GM12878 (cell line): ENCODE measurements around the gene MCC. TPM values are rescaled to one million over a fixed set of nuclear protein-coding genes. Genes with fewer than 3 reads are reported as not detected.

Experiments
- ATAC-seq: fragments of 200-7000 bp; cut with Tn5 transposase; 3 replicates; pipeline ENCODE4 v1.9.1; 2020; ENCODE audit warnings: mild to moderate bottlenecking, moderate library complexity
- BruUV-seq: library from RNA; stranded (reverse); fragments of 400-500 nt; replicated peaks from 2 replicates; lab custom pipeline; 2021; lab: Mats Ljungman, UMichigan
- CTCF ChIA-PET: fragments of 300-600 bp; sonication (Branson Sonifier 250); formaldehyde crosslinking; extraction: SDS; loops from one replicate; lab custom pipeline; 2021; ENCODE audit warnings: inconsistent platforms; lab: Yijun Ruan, JAX
- POLR2A ChIA-PET: fragments of 350-600 bp; formaldehyde crosslinking; extraction: SDS; loops from one replicate; lab custom pipeline; 2021; ENCODE audit warnings: inconsistent platforms; lab: Charles Lee
- RAD21 ChIA-PET: fragments of 300-600 bp; sonication (Branson Sonifier 250); formaldehyde crosslinking; loops from one replicate; lab custom pipeline; 2023; ENCODE audit warnings: antibody characterized with exemption; ENCODE audit not compliant: unreplicated experiment; lab: Charles Lee
- SMC1A ChIA-PET: fragments of 300-600 bp; sonication (Branson Sonifier 250); formaldehyde crosslinking; loops from one replicate; lab custom pipeline; 2023; ENCODE audit not compliant: unreplicated experiment, uncharacterized antibody; lab: Charles Lee
- DNase-seq: peaks from one replicate; pipeline ENCODE4 v3.0.0-alpha.2; 2011; ENCODE audit warnings: low read depth, low spot score
- FAIRE-seq: peaks from 3 replicates; lab custom pipeline; 2011; peaks lifted over from hg19 to GRCh38; lab: Jason Lieb, UNC
- H2AFZ ChIP-seq: 2 replicates; pipeline ENCODE4 v1.6.0; 2011; ENCODE audit warnings: low read depth, low read length, control low read depth; ENCODE audit not compliant: control insufficient read depth
- H3K27ac ChIP-seq: 2 replicates; pipeline ENCODE4 v1.5.1; 2011; ENCODE audit warnings: control low read depth; ENCODE audit not compliant: control insufficient read depth, insufficient read depth
- H3K27me3 ChIP-seq, 2 experiments: replicated peaks in 1 of 2; 2 replicates each; pipeline versions ENCODE4 v1.6.0 to v1.6.1; 2011; ENCODE audit warnings: low read length in 1 of 2; ENCODE audit not compliant: control insufficient read depth in 2 of 2, insufficient read depth in 2 of 2
- H3K36me3 ChIP-seq, 2 experiments: 2 replicates each; pipeline ENCODE4 v1.5.1; 2011; ENCODE audit warnings: low read length in 1 of 2; ENCODE audit not compliant: control insufficient read depth in 2 of 2, insufficient read depth in 2 of 2
- H3K4me1 ChIP-seq: 2 replicates; pipeline ENCODE4 v1.6.1; 2011; ENCODE audit warnings: mild to moderate bottlenecking, low read length, moderate library complexity, mixed read lengths; ENCODE audit not compliant: control insufficient read depth, insufficient read depth
- H3K4me2 ChIP-seq: 2 replicates; pipeline ENCODE4 v1.6.0; 2011; ENCODE audit warnings: control low read depth; ENCODE audit not compliant: control insufficient read depth, insufficient read depth
- H3K4me3 ChIP-seq: fragments of 200-600 bp; sonication (generic); 2 replicates; pipeline ENCODE4 v1.5.1; 2016
- H3K79me2 ChIP-seq: 2 replicates; pipeline ENCODE4 v1.6.0; 2011; ENCODE audit warnings: low read length; ENCODE audit not compliant: control insufficient read depth, insufficient read depth
- H3K9ac ChIP-seq: 2 replicates; pipeline ENCODE4 v1.8.0; 2011; ENCODE audit warnings: low read length, control low read depth, mixed read lengths; ENCODE audit not compliant: control insufficient read depth, insufficient read depth
- H3K9me3 ChIP-seq: replicated peaks from 3 replicates; pipeline ENCODE4 v1.5.1; 2011; ENCODE audit warnings: mild to moderate bottlenecking, low read length; ENCODE audit not compliant: control insufficient read depth, insufficient read depth
- H4K20me1 ChIP-seq: 2 replicates; pipeline ENCODE4 v1.6.0; 2011; ENCODE audit not compliant: control insufficient read depth, insufficient read depth
- BCL11A ChIP-seq: IDR thresholded peaks from 2 replicates; pipeline ENCODE4 v1.6.1; 2011; ENCODE audit warnings: low read depth, low read length
- CBX3 ChIP-seq: fragments of 200-600 bp; sonication (generic); IDR thresholded peaks from 2 replicates; pipeline ENCODE4 v1.6.1; 2016; ENCODE audit warnings: low read depth, borderline replicate concordance
- CHD1 ChIP-seq: IDR thresholded peaks from 2 replicates; pipeline ENCODE4 v1.6.1; 2012; ENCODE audit warnings: low read depth, low read length, improper control_type of control experiment
- CREM ChIP-seq: IDR thresholded peaks from 2 replicates; pipeline ENCODE4 v1.6.1; 2014; ENCODE audit warnings: antibody characterized with exemption, low read depth
- IKZF1 ChIP-seq: fragments of 450-650 bp; conservative IDR thresholded peaks from 2 replicates; pipeline ENCODE4 v1.6.1; 2017; ENCODE audit warnings: antibody characterized with exemption, mild to moderate bottlenecking
- IKZF2 ChIP-seq, 2 experiments: fragments of 450-650 bp; IDR thresholded peaks; 2 replicates each; pipeline ENCODE4 v1.6.1; 2017; ENCODE audit warnings: mild to moderate bottlenecking in 2 of 2, moderate library complexity in 2 of 2
- JUNB ChIP-seq: IDR thresholded peaks from 2 replicates; pipeline ENCODE4 v1.6.1; 2016; ENCODE audit warnings: antibody characterized with exemption, mild to moderate bottlenecking
- JUND ChIP-seq: IDR thresholded peaks from 2 replicates; pipeline ENCODE4 v1.6.1; 2012; ENCODE audit warnings: low read depth, mild to moderate bottlenecking, low read length, improper control_type of control experiment, moderate library complexity
- KAT2A ChIP-seq: conservative IDR thresholded peaks from 2 replicates; pipeline ENCODE4 v1.6.1; 2011; ENCODE audit warnings: low read depth, low read length; ENCODE audit not compliant: control insufficient read depth
- MTA2 ChIP-seq: fragments of 450-650 bp; IDR thresholded peaks from 2 replicates; pipeline ENCODE4 v1.6.1; 2016; ENCODE audit warnings: low read depth, mild to moderate bottlenecking, moderate library complexity
- NRF1 ChIP-seq: conservative IDR thresholded peaks from 2 replicates; pipeline ENCODE4 v1.6.1; 2011; ENCODE audit warnings: mild to moderate bottlenecking, low read depth, low read length, improper control_type of control experiment
- PAX8 ChIP-seq: fragments of 450-650 bp; IDR thresholded peaks from 2 replicates; pipeline ENCODE4 v1.6.1; 2017; ENCODE audit warnings: mild to moderate bottlenecking, moderate library complexity
- RAD21 ChIP-seq: IDR thresholded peaks from 2 replicates; pipeline ENCODE4 v1.6.1; 2011; ENCODE audit warnings: mild to moderate bottlenecking, low read depth, low read length, moderate library complexity; ENCODE audit not compliant: insufficient read depth
- RB1 ChIP-seq: fragments of 450-650 bp; formaldehyde crosslinking; IDR thresholded peaks from 2 replicates; pipeline ENCODE4 v1.6.1; 2017; ENCODE audit warnings: mild to moderate bottlenecking, borderline replicate concordance
- TBL1XR1 ChIP-seq: IDR thresholded peaks from 2 replicates; pipeline ENCODE4 v1.6.1; 2012; ENCODE audit warnings: low read depth, low read length, improper control_type of control experiment
- WRNIP1 ChIP-seq: IDR thresholded peaks from 2 replicates; pipeline ENCODE4 v1.6.1; 2011; ENCODE audit warnings: low read depth, low read length, improper control_type of control experiment, borderline replicate concordance
- in situ Hi-C: fragments of 300-500 bp; cut with MboI; formaldehyde crosslinking; loops from 9 replicates; pipeline ENCODE4 v1.14.3; 2018; ENCODE audit warnings: mixed read lengths
- intact Hi-C: fragments of 100-400 bp; cut with micrococcal nuclease; formaldehyde crosslinking; loops from one replicate; pipeline ENCODE4 v1.14.2; 2022; ENCODE audit not compliant: unreplicated experiment
- polyA plus RNA-seq, 11 experiments: library from polyadenylated mRNA; depleted of rRNA in 4 of 11; unstranded in 6 of 11; stranded (reverse) in 5 of 11; fragments of >200 nt; fragmentation: Nextera tagmentation in 4 of 11; fragmentation: Illumina TruSeq in 1 of 11; extraction: Ambion mirVana in 4 of 11; extraction: Trizol in 1 of 11; gene quantifications; 1 replicate in 1 of 11; 2 replicates in 10 of 11; pipeline versions ENCODE4 v1.2.1 to v1.2.3, GENCODE V29; 2011 to 2016; ENCODE audit warnings: inconsistent platforms in 2 of 11, missing spikeins in 2 of 11, low read depth in 1 of 11
- total RNA-seq, 4 experiments: library from RNA; depleted of rRNA in 3 of 4; stranded (reverse); fragments of >200 nt in 3 of 4; fragmentation: Illumina TruSeq in 1 of 4; extraction: Trizol in 1 of 4; gene quantifications; 2 replicates each; pipeline versions ENCODE4 v1.2.1 to v1.2.3, GENCODE V29; 2013 to 2021
- TF ChIP-seq, protein P1 (sequence below): IDR thresholded peaks from 2 replicates; pipeline ENCODE4 v1.6.1; 2012; ENCODE audit warnings: mild to moderate bottlenecking, low read depth, low read length
- TF ChIP-seq, protein P2 (sequence below): IDR thresholded peaks from 2 replicates; pipeline ENCODE4 v1.6.1; 2012; ENCODE audit warnings: low read depth, low read length, improper control_type of control experiment
- TF ChIP-seq, protein P3 (sequence below): fragments of 450-650 bp; IDR thresholded peaks from 2 replicates; pipeline ENCODE4 v1.6.1; 2014; ENCODE audit warnings: mild to moderate bottlenecking
- TF ChIP-seq, protein P4 (sequence below): IDR thresholded peaks from 2 replicates; pipeline ENCODE4 v1.6.1; 2011; ENCODE audit warnings: borderline replicate concordance, low read depth, mild to moderate bottlenecking, moderate library complexity, low read length; ENCODE audit not compliant: insufficient read depth, poor library complexity, severe bottlenecking

The MCC gene
- total and polyA plus RNA-seq, 10 of the 15 experiments (the other 5 are each of a cell fraction or from before 2014, with no cell fraction given), result 0.03 to 0.86 (median 0.16) TPM

DNA sequence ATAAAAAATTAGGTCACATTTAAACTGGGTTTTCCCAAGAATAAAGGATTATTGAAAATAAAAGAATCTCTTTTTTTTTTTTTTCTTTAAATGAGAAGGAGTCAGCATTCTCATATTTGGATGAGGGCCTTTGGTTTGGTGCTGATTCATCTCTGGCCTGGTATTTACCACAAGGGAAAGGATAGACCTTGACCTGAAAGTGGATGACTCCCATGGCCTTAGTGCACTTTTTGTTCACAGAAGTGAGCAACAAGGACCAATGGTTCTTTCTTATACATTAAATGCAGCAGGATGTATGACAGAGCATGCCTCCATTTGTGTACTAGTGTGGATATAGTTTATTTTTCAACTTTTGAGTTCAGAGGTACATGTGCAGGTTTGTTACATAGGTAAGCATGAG, 32.2 kb upstream of the MCC start:
- SMC1A ChIA-PET, result no interaction called here
- POLR2A ChIA-PET, result no interaction called here
- CTCF ChIA-PET, result no interaction called here
- Histone ChIP-seq H3K9me3 (no peaks in the 10 kb centered on the region; the same call in 2 of the 3 replicates), H3K4me3 (no peak overlapping the region; the same call in 1 of the 2 replicates), H3K4me1 (peaks cover 19% of the 10 kb centered on the region), H3K27me3 (no peaks in the 10 kb centered on the region), H3K36me3 (no peaks in the 10 kb centered on the region; a peak in 2 of 4 replicates), H3K27ac (no peak overlapping the region), H3K79me2 (peaks cover 28% of the 10 kb centered on the region), H2AFZ (no peak overlapping the region), H4K20me1 (no peaks in the 10 kb centered on the region), H3K9ac (no peak overlapping the region), H3K4me2 (peak overlapping the region; percentile 18; the same call in 1 of the 2 replicates)
- DNase-seq, result peak; percentile 54
- BruUV-seq, result no TSS peak
- ATAC-seq, result peak; percentile 60
- RAD21 ChIA-PET, result no interaction called here
- in situ Hi-C loops, result no loop called here
- intact Hi-C loops, result no loop called here
- no peak for FAIRE-seq
- TF ChIP-seq NRF1 (no peak), WRNIP1 (no peak), MTA2 (no peak), IKZF1 (peak; percentile 31; the same call in 1 of the 2 replicates), PAX8 (no peak), BCL11A (peak; percentile 73; the same call in 1 of the 2 replicates), CBX3 (no peak), RAD21 (no peak), IKZF2 (IDR thresholded peaks at IDR 0.05) (peak in 1 of 2 experiments; percentile 69; a peak in 3 of 4 replicates), JUND (no peak), CHD1 (no peak), TBL1XR1 (no peak), RB1 (no peak), JUNB (peak; percentile 89), KAT2A (no peak), CREM (peak; percentile 50; the same call in 1 of the 2 replicates)
- TF ChIP-seq, protein P1, sequence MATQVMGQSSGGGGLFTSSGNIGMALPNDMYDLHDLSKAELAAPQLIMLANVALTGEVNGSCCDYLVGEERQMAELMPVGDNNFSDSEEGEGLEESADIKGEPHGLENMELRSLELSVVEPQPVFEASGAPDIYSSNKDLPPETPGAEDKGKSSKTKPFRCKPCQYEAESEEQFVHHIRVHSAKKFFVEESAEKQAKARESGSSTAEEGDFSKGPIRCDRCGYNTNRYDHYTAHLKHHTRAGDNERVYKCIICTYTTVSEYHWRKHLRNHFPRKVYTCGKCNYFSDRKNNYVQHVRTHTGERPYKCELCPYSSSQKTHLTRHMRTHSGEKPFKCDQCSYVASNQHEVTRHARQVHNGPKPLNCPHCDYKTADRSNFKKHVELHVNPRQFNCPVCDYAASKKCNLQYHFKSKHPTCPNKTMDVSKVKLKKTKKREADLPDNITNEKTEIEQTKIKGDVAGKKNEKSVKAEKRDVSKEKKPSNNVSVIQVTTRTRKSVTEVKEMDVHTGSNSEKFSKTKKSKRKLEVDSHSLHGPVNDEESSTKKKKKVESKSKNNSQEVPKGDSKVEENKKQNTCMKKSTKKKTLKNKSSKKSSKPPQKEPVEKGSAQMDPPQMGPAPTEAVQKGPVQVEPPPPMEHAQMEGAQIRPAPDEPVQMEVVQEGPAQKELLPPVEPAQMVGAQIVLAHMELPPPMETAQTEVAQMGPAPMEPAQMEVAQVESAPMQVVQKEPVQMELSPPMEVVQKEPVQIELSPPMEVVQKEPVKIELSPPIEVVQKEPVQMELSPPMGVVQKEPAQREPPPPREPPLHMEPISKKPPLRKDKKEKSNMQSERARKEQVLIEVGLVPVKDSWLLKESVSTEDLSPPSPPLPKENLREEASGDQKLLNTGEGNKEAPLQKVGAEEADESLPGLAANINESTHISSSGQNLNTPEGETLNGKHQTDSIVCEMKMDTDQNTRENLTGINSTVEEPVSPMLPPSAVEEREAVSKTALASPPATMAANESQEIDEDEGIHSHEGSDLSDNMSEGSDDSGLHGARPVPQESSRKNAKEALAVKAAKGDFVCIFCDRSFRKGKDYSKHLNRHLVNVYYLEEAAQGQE, result no peak
- TF ChIP-seq, protein P2, sequence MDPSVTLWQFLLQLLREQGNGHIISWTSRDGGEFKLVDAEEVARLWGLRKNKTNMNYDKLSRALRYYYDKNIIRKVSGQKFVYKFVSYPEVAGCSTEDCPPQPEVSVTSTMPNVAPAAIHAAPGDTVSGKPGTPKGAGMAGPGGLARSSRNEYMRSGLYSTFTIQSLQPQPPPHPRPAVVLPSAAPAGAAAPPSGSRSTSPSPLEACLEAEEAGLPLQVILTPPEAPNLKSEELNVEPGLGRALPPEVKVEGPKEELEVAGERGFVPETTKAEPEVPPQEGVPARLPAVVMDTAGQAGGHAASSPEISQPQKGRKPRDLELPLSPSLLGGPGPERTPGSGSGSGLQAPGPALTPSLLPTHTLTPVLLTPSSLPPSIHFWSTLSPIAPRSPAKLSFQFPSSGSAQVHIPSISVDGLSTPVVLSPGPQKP, result no peak
- TF ChIP-seq, protein P3, sequence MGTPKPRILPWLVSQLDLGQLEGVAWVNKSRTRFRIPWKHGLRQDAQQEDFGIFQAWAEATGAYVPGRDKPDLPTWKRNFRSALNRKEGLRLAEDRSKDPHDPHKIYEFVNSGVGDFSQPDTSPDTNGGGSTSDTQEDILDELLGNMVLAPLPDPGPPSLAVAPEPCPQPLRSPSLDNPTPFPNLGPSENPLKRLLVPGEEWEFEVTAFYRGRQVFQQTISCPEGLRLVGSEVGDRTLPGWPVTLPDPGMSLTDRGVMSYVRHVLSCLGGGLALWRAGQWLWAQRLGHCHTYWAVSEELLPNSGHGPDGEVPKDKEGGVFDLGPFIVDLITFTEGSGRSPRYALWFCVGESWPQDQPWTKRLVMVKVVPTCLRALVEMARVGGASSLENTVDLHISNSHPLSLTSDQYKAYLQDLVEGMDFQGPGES, result no peak
- TF ChIP-seq, protein P4, sequence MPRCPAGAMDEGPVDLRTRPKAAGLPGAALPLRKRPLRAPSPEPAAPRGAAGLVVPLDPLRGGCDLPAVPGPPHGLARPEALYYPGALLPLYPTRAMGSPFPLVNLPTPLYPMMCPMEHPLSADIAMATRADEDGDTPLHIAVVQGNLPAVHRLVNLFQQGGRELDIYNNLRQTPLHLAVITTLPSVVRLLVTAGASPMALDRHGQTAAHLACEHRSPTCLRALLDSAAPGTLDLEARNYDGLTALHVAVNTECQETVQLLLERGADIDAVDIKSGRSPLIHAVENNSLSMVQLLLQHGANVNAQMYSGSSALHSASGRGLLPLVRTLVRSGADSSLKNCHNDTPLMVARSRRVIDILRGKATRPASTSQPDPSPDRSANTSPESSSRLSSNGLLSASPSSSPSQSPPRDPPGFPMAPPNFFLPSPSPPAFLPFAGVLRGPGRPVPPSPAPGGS, result no peak
